ENCODE data around the gene ANKRD11. TPM values are rescaled to one million over a fixed set of nuclear protein-coding genes. Genes with fewer than 3 reads are reported as not detected.

ANKRD11 gene
- total and polyA plus RNA-seq, 2 donors (not counting 3 experiments of a cell fraction or from before 2014, with no cell fraction given): 55.8 to 191 TPM

DNA sequence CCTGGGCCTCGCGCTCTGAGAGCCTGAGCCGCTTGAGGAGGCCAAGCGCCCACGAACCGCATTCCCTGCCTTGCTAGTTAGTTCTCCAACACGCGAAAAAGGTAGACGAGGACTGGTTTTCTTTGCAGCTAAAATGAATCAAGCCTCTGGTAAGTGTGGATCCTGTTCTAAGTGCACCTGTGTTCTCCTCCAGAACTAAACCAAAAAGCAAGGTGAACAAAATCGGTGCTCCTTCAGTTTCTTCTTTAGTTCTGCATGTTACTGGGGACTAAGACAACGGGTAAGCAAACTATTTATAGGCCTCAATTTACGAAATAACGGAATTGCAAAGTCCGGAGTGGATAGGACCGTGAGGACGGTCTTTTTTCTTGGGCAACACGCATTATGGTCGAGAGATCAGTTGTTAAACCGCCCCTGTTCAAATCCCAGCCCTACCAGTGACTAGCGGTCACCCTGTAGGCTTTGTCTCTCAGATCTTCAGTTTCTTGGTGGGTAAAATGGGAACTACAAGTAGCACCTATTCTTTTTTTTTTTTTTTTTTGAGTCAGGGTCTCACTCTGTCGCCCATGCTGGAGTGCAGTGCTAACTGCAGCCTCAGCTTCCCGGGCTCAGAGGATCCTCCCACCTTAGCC lies 993 bp upstream of the ANKRD11 start:
- H3K9ac ChIP-seq (replicated peaks; ENCODE audit: extremely low read depth, insufficient read depth, low read length): peak overlapping the region; percentile 75
- H3K9me1 ChIP-seq (replicated peaks; ENCODE audit: control insufficient read depth, extremely low read depth, insufficient read depth, low read length): no peaks in the 10 kb centered on the region
- peaks cover 23% of the 10 kb centered on the region for H3K4me1 ChIP-seq (ENCODE audit: control insufficient read depth, extremely low read depth, insufficient read depth, low read length)
- no peaks in the 10 kb centered on the region for H3K27me3 ChIP-seq (ENCODE audit: control insufficient read depth in 2 of 2, insufficient read depth in 2 of 2, low read length in 2 of 2)
- peak overlapping the region; percentile 96 for H3K4me2 ChIP-seq (ENCODE audit: insufficient read depth, low read length)
- H3K9me3 ChIP-seq (replicated peaks; ENCODE audit: control insufficient read depth, insufficient read depth, low read length): no peaks in the 10 kb centered on the region
- TF ChIP-seq EZH2 (IDR thresholded peaks at IDR 0.05; ENCODE audit: borderline replicate concordance, low read depth, low read length, severe bottlenecking): no peak
- TF ChIP-seq, protein P1, sequence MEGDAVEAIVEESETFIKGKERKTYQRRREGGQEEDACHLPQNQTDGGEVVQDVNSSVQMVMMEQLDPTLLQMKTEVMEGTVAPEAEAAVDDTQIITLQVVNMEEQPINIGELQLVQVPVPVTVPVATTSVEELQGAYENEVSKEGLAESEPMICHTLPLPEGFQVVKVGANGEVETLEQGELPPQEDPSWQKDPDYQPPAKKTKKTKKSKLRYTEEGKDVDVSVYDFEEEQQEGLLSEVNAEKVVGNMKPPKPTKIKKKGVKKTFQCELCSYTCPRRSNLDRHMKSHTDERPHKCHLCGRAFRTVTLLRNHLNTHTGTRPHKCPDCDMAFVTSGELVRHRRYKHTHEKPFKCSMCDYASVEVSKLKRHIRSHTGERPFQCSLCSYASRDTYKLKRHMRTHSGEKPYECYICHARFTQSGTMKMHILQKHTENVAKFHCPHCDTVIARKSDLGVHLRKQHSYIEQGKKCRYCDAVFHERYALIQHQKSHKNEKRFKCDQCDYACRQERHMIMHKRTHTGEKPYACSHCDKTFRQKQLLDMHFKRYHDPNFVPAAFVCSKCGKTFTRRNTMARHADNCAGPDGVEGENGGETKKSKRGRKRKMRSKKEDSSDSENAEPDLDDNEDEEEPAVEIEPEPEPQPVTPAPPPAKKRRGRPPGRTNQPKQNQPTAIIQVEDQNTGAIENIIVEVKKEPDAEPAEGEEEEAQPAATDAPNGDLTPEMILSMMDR (IDR thresholded peaks at IDR 0.05; ENCODE audit: extremely low read depth in 1 of 2, insufficient read depth in 1 of 2, low read depth in 1 of 2, low read length in 2 of 2): peak in 1 of 2 donors; percentile 10
- peaks cover 0 to 2% of the 10 kb centered on the region in 2 experiments for H3K36me3 ChIP-seq (ENCODE audit: control insufficient read depth in 2 of 2, extremely low read depth in 1 of 2, insufficient read depth in 2 of 2, low read length in 2 of 2)
- DNase-seq (ENCODE audit: low read depth, low spot score) (no peak), FAIRE-seq (peak; percentile 81)
- H3K27ac ChIP-seq (ENCODE audit: insufficient read depth, low read depth, low read length): peak overlapping the region; percentile 55
- BruUV-seq (replicated peaks): TSS peak; percentile 67
- peaks cover 2% of the 10 kb centered on the region for H4K20me1 ChIP-seq (replicated peaks; ENCODE audit: control insufficient read depth, extremely low read depth, insufficient read depth, low read length)
- CTCF ChIA-PET: interaction anchor here (1.2 to 2.8 kb wide), 3 partner anchors 17 to 81 kb away, joined by 3 to 11 read pairs (median 5); partner anchors contain the start of gene SPG7
- intact Hi-C loops (cut with micrococcal nuclease): loop anchor here (2.0 kb wide), 2 partner anchors 81 to 161 kb away; no protein-coding TSS in a partner anchor
- dilution Hi-C loops (cut with MboI; ENCODE audit: extremely low pct_ligation_motif_present, low sequenced_read_pairs): no loop called here
- H3K4me3 ChIP-seq (replicated peaks in 1 of 3; ENCODE audit: insufficient read depth in 1 of 3, low read depth in 1 of 3, low read length in 3 of 3): peak overlapping the region; percentile 30 to 76 (median 69)
- POLR2A ChIA-PET: interaction anchor here (0.6 kb wide), 1 partner anchor 10 kb away, joined by 6 read pairs; no protein-coding TSS in a partner anchor
- H3K79me2 ChIP-seq (ENCODE audit: control insufficient read depth, insufficient read depth, low read length): peaks cover 47% of the 10 kb centered on the region
- peak overlapping the region; percentile 51 for H2AFZ ChIP-seq (ENCODE audit: low read depth, low read length)

DNA sequence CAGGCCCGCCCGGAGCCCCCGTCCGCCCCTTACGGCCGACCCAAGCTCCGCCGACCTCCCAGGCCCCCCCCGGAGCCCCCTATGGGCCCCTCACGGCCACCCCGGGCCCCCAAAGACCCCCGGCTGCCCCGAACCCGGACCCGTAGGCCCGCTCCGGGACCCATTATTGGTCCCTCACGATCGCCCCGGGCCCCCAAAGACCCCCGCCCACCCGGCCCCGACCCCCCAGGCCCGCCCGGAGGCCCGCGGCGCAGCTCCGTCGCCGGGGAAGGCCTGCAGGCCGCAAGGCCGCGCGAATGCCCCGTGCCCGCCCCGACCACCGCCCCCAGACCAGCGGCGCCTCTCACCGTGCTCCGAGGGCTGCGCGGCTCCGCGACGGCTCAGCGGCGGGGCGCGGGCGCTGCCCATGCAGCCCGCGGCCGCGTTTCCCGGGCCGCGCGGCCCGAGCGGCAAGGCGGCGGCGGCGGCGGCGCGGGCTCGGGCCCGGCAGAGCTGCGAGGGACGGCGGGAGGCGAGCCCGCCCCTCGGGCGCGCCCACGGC lies 393 bp downstream of the ANKRD11 start:
- ChIA-PET POLR2A (no interaction called here), CTCF (interaction anchor here (1.2 to 2.8 kb wide), 4 partner anchors 15 to 79 kb away, joined by 3 to 11 read pairs (median 3); partner anchors contain the start of gene SPG7)
- Histone ChIP-seq H3K27ac (ENCODE audit: insufficient read depth, low read depth, low read length) (no peak overlapping the region), H3K9ac (replicated peaks; ENCODE audit: extremely low read depth, insufficient read depth, low read length) (peak overlapping the region; percentile 3), H3K4me2 (ENCODE audit: insufficient read depth, low read length) (no peak overlapping the region), H3K27me3 (ENCODE audit: control insufficient read depth in 2 of 2, insufficient read depth in 2 of 2, low read length in 2 of 2) (no peaks in the 10 kb centered on the region), H3K4me1 (ENCODE audit: control insufficient read depth, extremely low read depth, insufficient read depth, low read length) (peaks cover 23% of the 10 kb centered on the region), H3K4me3 (replicated peaks in 1 of 3; ENCODE audit: insufficient read depth in 1 of 3, low read depth in 1 of 3, low read length in 3 of 3) (peak overlapping the region in 1 of 3 experiments; percentile 83), H2AFZ (ENCODE audit: low read depth, low read length) (no peak overlapping the region), H3K9me3 (replicated peaks; ENCODE audit: control insufficient read depth, insufficient read depth, low read length) (no peaks in the 10 kb centered on the region), H3K79me2 (ENCODE audit: control insufficient read depth, insufficient read depth, low read length) (peaks cover 60% of the 10 kb centered on the region), H3K9me1 (replicated peaks; ENCODE audit: control insufficient read depth, extremely low read depth, insufficient read depth, low read length) (no peaks in the 10 kb centered on the region), H4K20me1 (replicated peaks; ENCODE audit: control insufficient read depth, extremely low read depth, insufficient read depth, low read length) (peaks cover 4% of the 10 kb centered on the region), H3K36me3 (ENCODE audit: control insufficient read depth in 2 of 2, extremely low read depth in 1 of 2, insufficient read depth in 2 of 2, low read length in 2 of 2) (peaks cover 0 to 2% of the 10 kb centered on the region in 2 experiments)
- TF ChIP-seq, protein P1 (IDR thresholded peaks at IDR 0.05; ENCODE audit: extremely low read depth in 1 of 2, insufficient read depth in 1 of 2, low read depth in 1 of 2, low read length in 2 of 2): no peak
- TF ChIP-seq, protein P2, sequence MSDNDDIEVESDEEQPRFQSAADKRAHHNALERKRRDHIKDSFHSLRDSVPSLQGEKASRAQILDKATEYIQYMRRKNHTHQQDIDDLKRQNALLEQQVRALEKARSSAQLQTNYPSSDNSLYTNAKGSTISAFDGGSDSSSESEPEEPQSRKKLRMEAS (IDR thresholded peaks at IDR 0.05; ENCODE audit: insufficient read depth, insufficient read length): no peak
- TF ChIP-seq EZH2 (IDR thresholded peaks at IDR 0.05; ENCODE audit: borderline replicate concordance, low read depth, low read length, severe bottlenecking) (no peak), MYC (IDR thresholded peaks at IDR 0.05; ENCODE audit: low read depth, low read length) (no peak)
- DNase-seq (ENCODE audit: low read depth, low spot score) (no peak), FAIRE-seq (no peak)
- intact Hi-C loops (cut with micrococcal nuclease): loop anchor here (1.0 to 5.0 kb wide), 6 partner anchors 15 to 173 kb away; no protein-coding TSS in a partner anchor
- dilution Hi-C loops (cut with MboI; ENCODE audit: extremely low pct_ligation_motif_present, low sequenced_read_pairs): no loop called here
- BruUV-seq (replicated peaks): no TSS peak
